GM20431 (cell line): ENCODE results near the gene LENG9.
"Not testable (repeated sequence)": the region's sequence is repeated elsewhere in the genome, so short reads cannot be mapped to it uniquely, and the experiment has no call there.

Source experiments
- in situ Hi-C: fragments of 300-500 bp; cut with MseI, MboI; formaldehyde crosslinking; loops from one replicate; pipeline ENCODE4 v1.15.0; 2020; ENCODE audit warnings: low sequenced_read_pairs; ENCODE audit not compliant: unreplicated experiment

LENG9 gene

GRCh38 chr19:54446349-54446748 lies 17.2 kb downstream of the LENG9 start:
- in situ Hi-C loops = not testable (repeated sequence)

GRCh38 chr19:54444737-54445136 lies 18.8 kb downstream of the LENG9 start:
- in situ Hi-C loops = no loop called here

GRCh38 chr19:54440641-54441040 lies 22.9 kb downstream of the LENG9 start:
- in situ Hi-C loops = no loop called here

GRCh38 chr19:54439174-54439851 lies 24.3 kb downstream of the LENG9 start:
- in situ Hi-C loops = no loop called here

GRCh38 chr19:54436628-54437252 lies 26.8 kb downstream of the LENG9 start:
- in situ Hi-C loops = no loop called here

GRCh38 chr19:54436031-54436523 lies 27.5 kb downstream of the LENG9 start:
- in situ Hi-C loops = no loop called here

- in situ Hi-C loops = no loop called here
Measured at GRCh38 chr19:54435551-54436016, 28.0 kb downstream of the LENG9 start.

- in situ Hi-C loops = no loop called here
Measured at GRCh38 chr19:54434873-54435214, 28.7 kb downstream of the LENG9 start.

- in situ Hi-C loops = no loop called here
Measured at GRCh38 chr19:54434112-54434872, 29.3 kb downstream of the LENG9 start.

- in situ Hi-C loops = no loop called here
Measured at GRCh38 chr19:54433697-54434096, 29.9 kb downstream of the LENG9 start.

- in situ Hi-C loops = no loop called here
Measured at GRCh38 chr19:54432144-54432738, 31.3 kb downstream of the LENG9 start.

- in situ Hi-C loops = no loop called here
Measured at GRCh38 chr19:54431255-54431838, 32.2 kb downstream of the LENG9 start.

- in situ Hi-C loops = no loop called here
Measured at GRCh38 chr19:54430306-54431254, 33.0 kb downstream of the LENG9 start.

GRCh38 chr19:54429545-54430227 lies 33.9 kb downstream of the LENG9 start:
- in situ Hi-C loops = no loop called here

GRCh38 chr19:54429176-54429495 lies 34.4 kb downstream of the LENG9 start:
- in situ Hi-C loops = no loop called here

GRCh38 chr19:54428323-54429175 lies 35.0 kb downstream of the LENG9 start:
- in situ Hi-C loops = no loop called here

- in situ Hi-C loops = no loop called here
Measured at GRCh38 chr19:54427586-54427985, 36.0 kb downstream of the LENG9 start.
